GM13976 (cell line): ENCODE data around the gene JARID2.

ENCODE experiments used
- DNase-seq: peaks from one replicate; pipeline ENCODE4 v3.0.0; 2012; ENCODE audit warnings: low spot score
- CTCF ChIP-seq: IDR thresholded peaks from 2 replicates; pipeline ENCODE4 v1.5.1; 2012; ENCODE audit warnings: borderline replicate concordance, mild to moderate bottlenecking; ENCODE audit not compliant: insufficient read depth; ENCODE audit errors: extremely low read depth, missing control alignments, control extremely low read depth
- in situ Hi-C: fragments of 300-500 bp; cut with MboI; formaldehyde crosslinking; loops from one replicate; pipeline ENCODE4 v1.12.0; 2022; ENCODE audit warnings: low sequenced_read_pairs, mixed read lengths, inconsistent platforms; ENCODE audit not compliant: unreplicated experiment

Gene JARID2

GRCh38 chr6:15264902-15265761, 19.3 kb downstream of the JARID2 start:
- DNase-seq: no peak
- in situ Hi-C loops: no loop called here
- no peak for TF ChIP-seq CTCF

DNA sequence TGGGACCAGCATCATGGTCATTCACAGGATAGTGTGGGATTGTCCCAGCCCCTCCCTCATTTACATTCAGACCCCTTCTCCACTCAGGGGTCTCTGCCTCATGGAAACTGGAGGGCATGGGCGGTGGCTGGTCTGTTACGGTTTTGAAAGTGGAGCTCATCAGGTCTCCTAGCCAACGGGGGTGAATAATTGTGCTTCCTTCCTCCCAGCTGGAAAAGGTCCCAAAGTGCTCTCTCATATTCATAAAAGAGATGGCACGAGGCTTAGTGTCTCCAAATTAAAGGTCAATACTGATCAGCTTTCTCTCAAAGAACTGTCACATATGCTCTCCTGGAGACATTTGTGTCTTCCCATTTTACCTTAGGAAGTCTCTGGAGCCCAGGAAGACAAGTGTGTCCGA, 19.9 kb downstream of the JARID2 start:
- no peak for DNase-seq
- in situ Hi-C loops: no loop called here
- no peak for TF ChIP-seq CTCF

GRCh38 chr6:15266423-15266996, 20.6 kb downstream of the JARID2 start:
- no peak for DNase-seq
- in situ Hi-C loops: no loop called here

DNA sequence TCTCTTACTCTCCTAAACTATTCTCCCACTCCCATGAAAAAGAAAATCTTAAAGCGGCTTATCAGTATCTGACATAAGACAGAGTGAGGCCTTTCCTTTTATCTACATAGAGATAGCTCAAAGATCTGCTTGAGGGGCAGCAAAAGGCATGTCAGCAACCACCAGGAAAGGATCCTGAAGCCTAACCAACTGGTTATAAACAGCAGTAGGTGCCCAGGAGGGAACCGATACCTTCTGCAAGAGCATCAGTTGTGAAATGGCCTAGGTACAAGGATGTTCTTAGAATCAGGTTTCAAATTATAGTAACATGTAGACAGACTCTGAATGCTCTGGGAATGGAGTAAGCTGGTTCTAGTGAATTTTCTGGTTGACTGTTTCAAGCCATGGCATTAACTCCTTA, 21.4 kb downstream of the JARID2 start:
- in situ Hi-C loops: no loop called here
- no peak for TF ChIP-seq CTCF
- no peak for DNase-seq

More at GRCh38 chr6:15266423-15266996, 20.6 kb downstream of the JARID2 start:
- no peak for TF ChIP-seq CTCF

DNA sequence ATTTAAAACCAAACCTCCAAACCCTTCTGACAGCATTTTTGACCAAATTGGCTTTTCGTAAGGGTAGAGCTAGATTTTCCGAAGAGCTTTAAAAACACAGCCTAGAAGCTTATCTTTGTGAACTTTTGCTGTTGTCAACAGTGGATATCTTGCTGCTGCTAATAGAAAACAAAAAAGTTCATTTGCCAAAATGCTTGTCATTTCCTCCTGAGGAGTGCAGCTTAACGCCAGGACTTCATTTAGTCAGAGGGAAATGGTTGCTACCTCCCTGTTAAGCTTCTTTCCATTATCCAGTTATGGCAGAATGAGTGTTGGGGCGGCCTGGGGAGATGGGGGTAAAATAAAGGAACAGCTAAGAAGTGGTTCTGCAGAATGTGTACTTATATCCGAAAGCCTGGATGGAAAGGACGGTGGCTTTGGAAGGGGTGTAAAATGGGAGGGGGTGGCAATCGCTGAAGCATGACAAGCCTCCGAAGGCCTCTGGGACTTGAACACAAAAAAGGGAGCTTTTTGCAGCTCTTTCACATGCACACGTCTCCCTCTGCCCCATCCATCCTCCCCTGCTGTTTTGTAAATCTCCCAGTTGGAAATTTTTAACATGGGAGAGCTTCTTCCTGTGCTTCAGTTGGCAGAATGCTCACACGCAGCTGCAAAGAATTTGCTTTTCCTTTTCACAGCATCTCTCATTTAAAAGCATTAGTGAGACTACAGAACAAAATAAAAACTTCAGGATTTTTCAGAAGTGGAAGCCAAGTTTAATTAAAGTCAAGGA, 22.5 kb downstream of the JARID2 start:
- in situ Hi-C loops: no loop called here
- no peak for DNase-seq
- TF ChIP-seq CTCF: no peak

DNA sequence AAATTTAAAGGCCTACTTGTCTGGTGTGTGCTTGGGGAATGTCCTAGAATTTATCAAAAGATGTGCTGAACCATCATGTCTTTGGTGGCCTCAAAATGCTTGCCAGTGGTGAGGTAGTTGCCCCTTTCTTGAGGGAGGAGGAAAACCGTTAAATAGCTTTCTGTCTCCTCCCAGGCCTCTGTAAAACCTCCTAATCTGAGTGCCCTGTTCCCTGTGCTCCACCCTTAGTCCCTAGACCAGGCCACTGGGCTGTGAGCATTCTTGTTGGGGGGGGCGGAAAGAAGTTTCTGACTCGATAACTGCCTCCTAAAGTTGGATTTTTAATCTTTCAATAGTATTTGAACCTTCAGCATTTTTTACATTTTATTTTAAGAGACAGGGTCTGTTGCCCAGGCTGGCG, 23.1 kb downstream of the JARID2 start:
- DNase-seq: no peak
- in situ Hi-C loops: no loop called here
- no peak for TF ChIP-seq CTCF
